Measurements from ENCODE around the gene SLC44A4.
"Not testable (repeated sequence)": the region's sequence is repeated elsewhere in the genome, so short reads cannot be mapped to it uniquely, and the experiment has no call there.

SLC44A4 gene

DNA sequence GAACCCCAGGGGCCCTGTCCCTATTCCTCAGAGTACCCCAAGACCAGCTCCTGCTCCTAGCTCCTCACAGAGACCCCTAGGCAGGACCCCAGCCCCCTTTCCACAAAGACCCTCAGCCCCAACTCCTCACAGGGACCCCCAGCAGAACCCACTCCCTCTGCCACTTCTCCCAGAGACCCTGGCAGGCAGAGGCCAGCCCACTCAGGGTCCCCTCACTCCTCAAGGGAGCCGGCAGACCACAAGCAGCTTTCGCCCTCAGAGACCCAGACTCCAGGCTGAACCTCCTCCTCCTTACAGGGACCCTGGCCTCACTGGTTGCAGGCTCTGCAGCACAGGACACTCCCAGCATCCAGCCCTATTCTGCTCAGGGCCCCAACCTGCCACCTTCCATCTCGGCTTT, 575 bp downstream of the SLC44A4 start:
- no peak for DNase-seq

DNA sequence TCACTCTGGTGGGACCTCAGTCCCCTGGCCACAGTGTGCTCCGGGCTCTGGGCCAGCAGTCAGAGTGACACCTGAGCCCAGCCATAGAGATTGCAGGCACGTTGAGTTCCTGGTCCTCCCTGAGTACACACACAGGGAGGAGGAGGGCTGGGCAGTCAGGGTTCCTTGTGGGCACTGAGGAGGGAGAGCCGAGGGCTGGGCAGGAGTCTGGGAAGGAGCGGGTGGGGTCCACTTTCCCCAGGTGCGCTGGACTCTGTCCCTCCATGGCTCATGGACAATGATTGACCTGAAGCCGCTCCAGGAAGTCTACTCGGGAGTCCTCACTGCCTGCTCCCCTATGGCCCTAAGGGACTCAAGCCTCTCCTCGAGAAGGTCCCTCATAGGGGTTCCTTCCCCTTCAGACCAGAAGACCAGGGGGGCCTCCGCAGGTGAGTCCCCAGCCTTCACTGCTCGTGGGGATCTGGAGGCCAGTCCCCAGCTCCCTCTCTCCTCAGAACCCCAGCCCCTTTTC, 1.1 kb downstream of the SLC44A4 start:
- no peak for DNase-seq

DNA sequence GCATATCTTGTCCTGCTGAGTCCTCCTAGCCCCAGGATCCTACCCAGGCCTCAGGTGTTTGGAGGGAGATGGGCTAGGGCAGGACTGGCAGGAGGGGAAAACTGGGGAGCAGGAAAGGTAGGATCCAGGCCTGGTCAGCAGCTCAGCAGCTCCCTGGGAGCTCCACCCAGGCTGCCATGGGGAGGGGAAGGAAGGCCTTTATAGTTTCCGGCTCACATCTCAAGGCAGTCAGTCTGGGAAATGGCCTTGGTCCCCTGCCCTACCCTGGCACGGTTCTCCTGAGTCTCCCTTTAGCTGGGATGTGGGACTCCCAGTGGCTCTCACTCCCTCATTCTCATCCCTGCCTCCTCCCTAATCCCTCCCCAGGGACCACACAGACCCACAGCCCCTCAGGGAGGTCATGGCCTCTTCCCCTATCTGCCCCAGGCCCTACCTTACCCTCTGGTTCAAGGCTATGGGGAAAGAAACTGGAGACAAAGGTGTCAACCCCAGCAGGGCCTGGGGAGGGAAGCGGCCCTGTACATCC, 1.6 kb downstream of the SLC44A4 start:
- no peak for DNase-seq

DNA sequence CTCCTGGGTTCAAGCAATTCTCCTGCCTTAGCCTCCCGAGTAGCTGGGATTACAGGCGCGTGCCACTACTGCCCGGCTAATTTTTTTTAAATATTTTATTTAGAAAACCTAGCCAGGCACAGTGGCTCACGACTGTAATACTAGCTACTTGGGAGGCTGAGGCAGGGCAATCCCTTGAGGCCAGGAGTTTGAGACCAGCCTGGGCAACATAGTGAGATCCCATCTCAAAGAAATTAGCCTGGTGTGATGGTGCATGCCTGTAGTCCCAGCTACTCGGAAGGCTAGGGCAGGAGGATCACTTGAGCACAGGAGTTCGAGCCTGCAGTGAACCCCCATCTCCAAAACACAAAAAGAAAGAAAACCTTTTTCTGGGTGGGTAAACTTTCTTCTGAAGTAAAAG, 2.4 kb downstream of the SLC44A4 start:
- no peak for DNase-seq

DNA sequence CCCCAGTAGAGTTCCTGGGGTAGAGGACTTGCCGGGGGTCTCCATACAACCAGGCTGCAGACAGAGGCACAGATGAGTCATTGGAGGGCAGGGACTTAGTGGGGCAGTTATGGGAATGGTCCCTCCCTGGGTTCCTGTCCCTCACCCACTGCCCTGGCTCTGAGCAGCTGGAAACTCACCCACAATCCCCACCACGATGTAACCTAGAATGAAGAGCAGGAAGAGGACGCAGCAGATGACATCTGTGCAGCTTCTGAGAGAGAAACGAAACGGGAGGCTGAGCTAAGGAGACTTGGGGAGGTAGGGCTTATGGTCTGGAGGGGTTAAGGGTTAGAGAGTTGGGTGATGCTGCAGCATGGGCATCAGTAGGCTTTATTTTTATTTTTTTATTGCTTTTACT, 2.9 kb downstream of the SLC44A4 start:
- DNase-seq: no peak

DNA sequence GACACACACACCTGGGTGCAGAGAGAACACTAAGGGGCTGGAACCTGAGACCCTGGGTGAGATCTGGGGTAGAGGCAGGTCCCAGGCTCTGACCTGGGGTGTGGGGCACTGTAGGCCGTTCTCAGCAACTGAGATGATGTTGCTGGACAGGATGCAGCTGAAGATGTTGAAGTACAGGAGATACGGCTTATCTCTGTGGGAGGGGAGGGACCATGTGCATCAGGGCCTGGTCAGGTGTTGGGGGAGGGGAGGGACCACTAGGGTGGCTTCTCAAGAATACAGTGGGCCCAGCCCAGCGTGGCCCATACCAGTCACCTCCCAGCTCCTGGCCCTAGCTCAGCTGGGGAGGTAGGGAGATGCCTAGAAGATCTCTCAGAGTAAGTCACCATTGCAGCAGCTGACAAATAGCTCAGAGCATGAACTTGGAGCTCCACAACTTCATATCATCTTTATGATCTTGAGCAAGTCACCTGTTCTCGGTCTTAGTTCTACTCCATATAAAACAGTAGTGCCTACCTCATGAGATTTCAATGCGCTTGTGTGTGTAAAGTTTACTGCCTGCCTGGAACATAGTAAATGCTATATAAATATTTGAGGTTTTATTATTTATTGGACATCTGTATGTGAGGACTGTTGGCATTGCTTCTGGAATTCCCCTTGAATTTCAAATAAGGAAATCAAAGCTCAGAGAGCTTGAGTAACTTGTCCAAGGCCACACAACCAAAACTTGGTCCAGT, 3.8 kb downstream of the SLC44A4 start:
- DNase-seq: no peak

DNA sequence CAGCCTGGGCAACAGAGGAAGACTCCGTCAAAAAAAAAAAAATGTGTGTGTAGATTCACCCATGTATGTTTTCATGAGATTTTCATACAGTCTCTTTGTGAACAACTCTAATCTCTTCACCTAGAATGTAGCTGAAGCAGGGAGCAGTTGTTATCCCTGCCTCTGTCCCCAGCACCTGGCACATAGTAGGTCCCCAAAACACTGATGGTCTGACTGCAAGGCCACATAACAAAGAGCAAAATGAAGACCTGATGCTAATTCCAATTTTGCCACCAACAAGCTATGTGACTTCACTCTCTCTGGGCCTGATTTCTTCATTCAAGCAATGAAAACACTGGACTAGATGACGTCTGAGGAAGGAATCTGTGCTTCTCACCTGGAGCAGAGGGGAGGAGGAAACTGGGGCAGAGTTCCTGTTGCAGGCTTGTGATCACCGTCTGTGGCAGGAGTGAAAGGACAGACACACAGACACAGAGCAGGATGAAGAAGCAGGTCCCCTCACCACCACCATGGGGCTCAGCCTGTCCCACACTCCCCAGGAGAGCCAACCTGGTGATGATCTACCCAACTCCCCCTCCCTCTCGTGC, 4.6 kb downstream of the SLC44A4 start:
- DNase-seq: no peak

DNA sequence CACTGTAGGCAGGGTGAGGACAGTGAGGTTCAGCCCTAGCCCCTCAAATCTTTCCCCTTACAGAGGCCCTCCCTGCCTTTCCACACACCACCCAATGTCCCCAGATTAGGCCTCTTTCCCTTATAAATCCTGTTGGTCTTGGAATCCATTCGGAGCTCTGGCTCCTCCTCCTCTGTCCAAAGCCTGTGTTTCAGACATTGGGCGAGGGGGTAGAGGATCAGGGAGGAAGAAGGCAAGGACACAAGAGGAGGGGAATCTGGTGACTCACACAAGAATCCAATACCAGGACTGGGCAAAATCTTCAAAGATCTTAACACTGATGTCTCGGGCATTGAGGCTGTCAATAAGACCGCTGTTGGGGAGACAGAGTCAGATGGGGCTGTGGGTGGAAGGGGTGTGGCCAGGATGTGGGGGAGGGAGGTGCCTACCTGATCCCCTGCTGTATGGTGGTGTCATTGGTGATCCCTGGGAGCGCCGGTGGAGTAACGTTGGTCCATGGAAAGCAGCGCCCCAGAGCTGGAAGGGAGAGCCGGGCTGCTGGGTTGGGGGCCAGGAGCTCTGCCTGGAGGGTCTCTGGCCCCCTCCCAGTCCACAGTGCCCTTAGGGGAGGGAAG, 7.6 kb downstream of the SLC44A4 start:
- DNase-seq: no peak

DNA sequence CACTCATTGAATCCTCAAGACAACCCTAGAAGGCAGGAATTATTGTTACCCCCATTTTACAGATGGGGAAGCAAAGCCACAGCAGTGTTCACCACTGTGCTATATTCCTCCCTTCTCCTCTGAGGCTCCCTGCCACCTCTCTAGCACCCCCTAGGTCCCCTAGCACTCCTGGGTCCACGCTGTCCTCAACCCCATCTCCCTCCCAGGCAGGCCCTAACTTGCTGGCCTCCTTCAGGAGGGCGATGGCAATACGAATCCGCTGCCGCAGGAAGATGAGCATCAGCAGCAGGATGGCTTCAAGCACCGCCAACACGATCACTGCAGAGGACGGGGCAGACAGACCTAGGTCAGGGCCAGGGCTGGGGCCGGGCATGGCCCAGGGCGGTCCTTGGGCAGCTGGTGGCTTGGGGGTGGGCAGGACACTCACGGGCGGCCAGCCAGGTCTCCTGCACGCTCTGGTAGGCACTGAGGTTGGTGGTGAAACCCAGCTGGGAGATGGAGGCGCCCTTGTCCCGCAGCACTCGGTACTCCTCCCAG, 8.3 kb downstream of the SLC44A4 start:
- DNase-seq: no peak

DNA sequence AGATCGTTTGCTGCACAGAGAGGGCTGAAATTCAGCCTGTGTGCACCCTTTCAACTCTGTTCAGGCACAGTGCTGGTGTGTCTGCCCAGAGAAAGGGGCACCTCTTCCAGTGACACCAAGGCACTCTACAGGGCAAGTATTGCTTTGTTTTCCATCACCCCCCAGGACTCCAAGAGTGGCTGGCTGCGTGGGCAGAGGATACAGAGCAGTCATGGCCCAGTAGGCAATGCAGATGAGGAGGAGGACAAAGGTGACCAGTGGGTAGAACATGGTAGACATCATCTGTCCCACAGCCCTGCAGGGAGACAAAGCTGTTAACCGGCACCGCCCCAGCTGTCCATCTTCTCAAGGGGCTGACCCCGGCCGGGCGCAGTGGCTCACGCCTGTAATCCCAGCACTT, 9.5 kb downstream of the SLC44A4 start:
- no peak for DNase-seq

DNA sequence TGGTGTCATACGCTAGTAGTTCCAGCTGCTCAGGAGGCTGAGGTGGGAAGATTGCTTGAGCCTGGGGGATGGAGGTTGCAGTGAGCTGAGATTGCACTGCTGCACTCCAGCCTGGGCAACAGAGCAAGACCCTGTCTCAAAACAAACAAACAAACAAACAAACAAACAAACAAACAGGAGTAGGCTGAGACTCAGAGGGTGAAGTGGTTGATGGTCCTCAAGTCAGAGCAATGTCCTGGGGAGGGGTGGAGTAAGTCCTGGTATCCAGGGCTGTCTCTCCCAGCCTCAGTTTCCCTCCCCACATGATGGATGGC, 10.2 kb downstream of the SLC44A4 start:
- DNase-seq: not testable (repeated sequence)

DNA sequence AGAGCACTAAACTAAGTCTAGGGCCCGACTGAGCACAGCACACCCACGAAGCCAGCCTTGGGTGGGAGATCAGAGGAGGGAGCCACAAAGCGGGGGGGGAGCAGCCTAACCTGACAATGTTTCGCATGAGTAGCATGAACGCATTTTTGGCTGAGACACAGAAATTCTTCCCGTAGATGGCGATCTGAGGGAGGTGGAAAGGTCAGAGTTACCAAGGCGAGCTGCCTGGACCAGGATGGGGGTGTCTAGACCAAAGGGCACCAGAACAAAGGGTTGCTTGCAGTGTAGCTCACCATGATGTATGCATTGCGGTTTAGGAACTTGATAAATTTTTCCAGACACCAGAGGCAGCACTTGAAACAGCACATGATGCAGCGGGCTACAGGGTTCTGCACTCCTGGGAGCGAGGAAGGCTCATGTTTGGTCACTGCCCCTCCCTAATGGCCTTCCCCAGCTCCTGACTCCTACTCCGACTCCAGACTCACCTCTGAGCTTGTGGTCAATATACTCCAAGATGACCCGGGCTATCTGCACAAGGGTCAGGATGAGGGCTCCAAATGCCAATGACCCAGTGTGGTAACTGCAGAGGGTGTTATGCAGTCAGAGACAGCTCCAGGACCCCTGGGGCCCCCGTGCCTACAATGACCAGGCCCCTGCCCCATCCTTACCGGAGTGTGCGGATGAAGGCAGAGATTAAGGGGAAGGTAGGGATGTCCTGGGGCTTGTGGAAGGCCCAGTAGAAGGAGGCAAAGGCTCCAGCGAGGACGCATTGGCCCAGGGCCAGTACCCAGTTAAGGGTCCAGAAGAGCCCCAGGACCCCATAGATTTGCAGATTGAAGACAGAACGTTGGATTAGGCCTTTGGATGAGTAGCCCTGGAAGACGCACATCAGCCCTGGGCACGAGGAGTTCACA, 13.3 kb downstream of the SLC44A4 start:
- DNase-seq: no peak

DNA sequence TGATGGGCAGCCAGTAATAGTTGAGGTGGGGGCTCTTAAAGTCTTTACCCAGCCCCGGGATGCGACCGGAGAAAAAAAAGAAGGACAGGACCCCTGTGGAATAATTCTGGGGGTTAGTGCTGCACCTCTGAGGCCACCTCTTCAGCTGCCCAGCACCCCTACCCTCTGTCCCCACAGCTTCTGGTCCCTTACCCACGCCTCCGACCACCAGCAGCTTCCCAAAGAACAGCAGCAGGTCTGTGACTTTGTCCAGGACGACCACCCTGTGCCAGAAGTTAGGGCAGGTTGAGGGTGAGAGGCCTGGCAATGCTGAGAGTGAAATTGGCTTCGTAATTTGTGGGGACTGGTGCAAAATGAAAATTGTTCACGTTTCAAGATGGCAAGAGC, 14.0 kb downstream of the SLC44A4 start:
- DNase-seq: no peak

DNA sequence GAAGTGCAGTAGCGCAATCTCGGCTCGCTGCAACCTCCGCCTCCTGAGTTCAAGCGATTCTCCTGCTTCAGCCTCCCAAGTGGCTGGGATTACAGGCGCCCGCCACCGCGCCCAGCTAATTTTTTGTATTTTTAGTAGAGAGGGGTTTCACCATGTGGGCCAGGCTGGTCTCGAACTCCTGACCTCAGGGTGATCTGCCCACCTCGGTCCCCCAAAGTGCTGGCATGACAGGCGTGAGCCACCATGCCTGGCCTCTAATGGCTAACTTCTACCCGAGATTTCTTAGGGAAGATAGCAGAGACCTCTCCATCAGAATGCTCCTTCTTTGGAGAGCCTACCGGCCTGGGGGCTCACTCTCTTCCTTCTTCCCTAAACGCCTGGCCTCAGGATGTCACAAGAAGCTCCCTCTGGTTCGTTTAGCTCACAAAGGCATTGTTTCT, 14.7 kb downstream of the SLC44A4 start:
- DNase-seq: not testable (repeated sequence)

DNA sequence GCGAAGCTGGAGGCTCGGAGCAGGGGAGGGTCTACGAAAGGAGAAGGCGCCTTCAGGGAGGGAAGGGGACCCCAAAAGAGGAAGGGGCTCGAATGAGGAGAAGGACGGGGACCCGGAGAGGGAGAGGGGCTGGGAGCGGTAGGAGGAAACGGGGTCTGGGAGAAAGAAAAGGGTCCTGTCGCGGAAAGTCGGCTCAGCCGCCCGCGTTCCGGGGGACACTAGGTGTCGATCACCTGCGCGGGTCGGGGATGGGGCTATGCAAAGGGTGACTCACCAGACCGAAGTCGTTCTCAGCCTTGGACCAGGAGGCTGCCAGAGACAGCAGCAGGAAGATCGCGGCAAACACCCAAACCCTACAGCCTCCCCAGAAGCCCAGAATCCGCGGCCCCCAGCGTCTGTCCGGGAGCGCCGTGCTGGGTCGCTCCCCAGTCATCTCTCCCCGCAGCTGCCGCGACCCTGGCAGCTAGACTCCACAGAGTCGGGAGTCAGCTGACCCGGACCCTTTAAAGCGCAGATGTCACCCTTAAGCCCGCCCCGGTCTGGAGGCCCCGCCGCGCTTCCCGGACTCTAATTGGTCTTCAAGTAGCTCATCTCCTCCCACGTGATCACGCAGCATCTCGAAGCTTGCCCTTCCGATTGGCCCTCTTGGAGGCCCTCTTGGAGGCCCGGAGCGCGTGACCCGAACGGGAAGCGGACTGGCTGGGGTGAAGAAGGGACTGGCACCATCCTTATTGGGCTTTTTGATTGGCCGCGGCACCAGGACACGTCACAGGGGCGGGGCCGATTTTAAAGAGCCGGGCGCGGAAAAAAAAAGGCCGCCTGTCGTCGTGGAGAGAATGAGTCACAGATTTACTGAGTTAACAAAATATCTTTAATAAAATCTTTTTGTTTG, 16.2 kb downstream of the SLC44A4 start, which contains the start of gene NEU1:
TSS of gene NEU1 (minus strand) at position 478 of the 892 bp plus-strand sequence. CDS start at position 433, 45 bp downstream.
- peak; percentile 96 for DNase-seq

DNA sequence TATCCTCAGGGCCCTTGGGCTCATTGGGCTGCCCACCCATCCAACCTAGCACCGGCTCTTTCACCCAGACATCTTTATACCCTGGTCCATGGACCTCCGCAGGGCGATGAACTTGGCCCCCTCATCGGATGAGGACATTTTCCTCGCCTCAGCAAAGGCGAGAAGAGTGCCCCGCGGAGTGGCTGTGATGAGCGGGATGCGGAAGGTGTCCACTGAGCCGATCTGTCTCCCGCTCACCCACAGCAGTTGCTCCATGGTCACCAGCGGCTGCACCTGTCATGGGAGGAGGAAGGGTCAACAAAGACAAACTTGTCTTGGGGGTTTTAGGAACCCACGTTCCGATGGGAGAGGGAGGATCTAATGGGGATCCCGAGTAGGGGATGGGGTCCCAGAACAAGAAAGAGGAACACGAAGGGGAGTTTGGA, 16.9 kb downstream of the SLC44A4 start:
- DNase-seq: no peak

DNA sequence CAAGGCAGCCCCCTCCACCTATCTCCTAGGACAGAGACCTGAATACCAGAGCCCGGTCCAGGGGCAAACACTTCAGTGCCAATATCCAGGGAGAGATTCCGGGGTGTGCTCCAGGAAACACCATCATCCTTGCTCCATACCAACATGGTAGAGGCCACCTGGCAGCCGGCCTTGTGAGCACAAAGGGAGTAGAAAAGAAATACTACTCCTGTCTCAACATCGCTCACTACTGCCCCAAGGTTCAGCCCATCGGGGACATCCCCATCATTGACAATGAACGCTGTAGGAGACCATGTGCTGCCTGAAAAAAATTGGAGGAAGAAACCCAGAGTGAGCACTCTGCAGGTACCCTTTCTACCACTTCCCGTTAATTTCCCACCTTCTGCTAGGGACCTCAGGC, 17.6 kb downstream of the SLC44A4 start:
- no peak for DNase-seq

DNA sequence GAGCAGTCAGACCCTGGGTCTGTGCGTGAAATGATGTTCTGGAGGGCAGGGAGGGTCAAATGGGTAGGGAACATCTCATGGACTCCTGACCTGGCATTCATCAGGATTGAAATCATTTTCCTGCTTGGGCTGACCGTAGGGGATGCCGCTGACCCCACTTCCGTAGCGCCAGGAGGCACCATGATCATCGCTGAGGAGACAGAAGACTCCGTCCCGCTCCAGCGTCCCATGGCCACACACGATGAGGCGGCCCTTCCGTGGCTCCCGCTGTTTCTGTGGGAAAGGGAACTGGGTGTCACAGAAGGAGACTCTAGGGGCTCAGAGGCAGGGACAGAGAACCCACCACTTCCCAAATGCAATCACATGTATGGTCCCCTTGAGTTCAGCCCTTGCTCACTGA, 18.4 kb downstream of the SLC44A4 start:
- no peak for DNase-seq

DNA sequence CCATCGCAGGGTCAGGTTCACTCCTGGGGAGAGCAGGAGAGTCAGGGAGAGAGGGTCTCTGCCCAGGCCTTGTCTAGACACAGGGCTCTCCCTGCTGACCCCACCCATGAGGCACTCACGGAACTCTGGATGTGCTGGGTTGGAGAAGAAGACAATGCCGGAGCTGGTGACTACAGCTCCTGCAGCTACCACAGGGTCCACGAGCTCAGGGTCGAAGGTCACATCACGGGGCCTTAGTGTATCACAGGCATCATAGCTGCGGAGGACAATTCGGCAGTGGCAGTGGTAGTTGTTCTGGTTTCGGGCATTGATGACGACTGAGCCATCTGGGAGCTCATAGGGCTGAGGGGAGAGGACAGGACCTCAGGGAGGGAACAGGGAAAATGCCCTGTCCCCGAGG, 18.9 kb downstream of the SLC44A4 start:
- no peak for DNase-seq

DNA sequence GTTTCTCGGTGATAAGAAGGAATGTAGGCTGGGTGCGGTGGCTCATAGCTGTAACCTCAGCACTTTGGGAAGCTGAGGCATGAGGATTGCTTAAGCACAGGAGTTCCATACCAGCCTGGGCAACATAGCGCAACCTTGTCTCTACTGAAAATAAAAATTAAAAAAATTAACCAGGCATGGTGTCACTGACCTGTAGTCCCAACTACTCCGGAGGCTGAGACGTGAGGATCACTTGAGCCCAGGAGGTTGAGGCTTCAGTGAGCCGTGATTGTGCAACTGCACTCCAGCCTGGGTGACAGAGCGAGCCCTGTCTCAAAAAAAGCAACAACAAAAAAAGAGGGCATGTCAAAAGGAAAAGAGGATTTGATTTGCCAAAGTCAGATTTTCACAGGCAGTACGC, 20.1 kb downstream of the SLC44A4 start:
- DNase-seq: no peak

DNA sequence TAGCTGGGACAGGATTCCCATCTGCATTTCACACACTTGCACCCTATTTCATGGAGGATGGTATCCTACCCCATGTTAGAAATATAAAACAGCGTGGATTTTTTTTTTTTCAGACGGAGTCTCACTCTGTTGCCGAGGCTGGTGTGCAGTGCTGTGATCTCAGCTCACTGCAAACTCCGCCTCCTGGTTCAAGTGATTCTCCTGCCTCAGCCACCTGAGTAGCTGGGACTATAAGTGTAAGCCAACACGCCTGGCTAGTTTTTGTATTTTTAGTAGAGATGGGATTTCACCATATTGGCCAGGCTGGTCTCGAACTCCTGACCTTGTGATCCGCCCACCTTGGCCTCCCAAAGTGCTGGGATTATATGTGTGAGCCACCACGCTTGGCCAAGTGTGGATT, 21.0 kb downstream of the SLC44A4 start:
- not testable (repeated sequence) for DNase-seq
